ENCODE data around the gene QSER1. TPM values are rescaled to one million over a fixed set of nuclear protein-coding genes. Genes with fewer than 3 reads are reported as not detected.

The QSER1 gene
- total and polyA plus RNA-seq, 10 of the 15 experiments (the other 5 are each of a cell fraction or from before 2014, with no cell fraction given), result 2.1 to 15.0 (median 9.4) TPM

- no peak for TF ChIP-seq HDAC2 (IDR thresholded peaks at IDR 0.05)
- no peak for TF ChIP-seq HDAC6 (IDR thresholded peaks at IDR 0.05; ENCODE audit: unreplicated experiment)
- no peak for TF ChIP-seq EP300 (IDR thresholded peaks at IDR 0.05; ENCODE audit: borderline replicate concordance in 1 of 2, control insufficient read depth in 1 of 2, low read depth in 2 of 2, low read length in 2 of 2)
- TF ChIP-seq ZNF207 (IDR thresholded peaks at IDR 0.05; ENCODE audit: borderline replicate concordance), result no peak
- no peak for TF ChIP-seq STAT1 (conservative IDR thresholded peaks at IDR 0.05)
- TF ChIP-seq TCF7 (IDR thresholded peaks at IDR 0.05; ENCODE audit: borderline replicate concordance), result no peak
- no peak for TF ChIP-seq CEBPB (IDR thresholded peaks at IDR 0.05; ENCODE audit: borderline replicate concordance in 1 of 2, low read depth in 2 of 2, low read length in 2 of 2)
- no peak for TF ChIP-seq IRF5 (IDR thresholded peaks at IDR 0.05; ENCODE audit: borderline replicate concordance)
Measured at GRCh38 chr11:32843544-32843943, 49.1 kb upstream of the QSER1 start (continued).

- H4K20me1 ChIP-seq (ENCODE audit: control insufficient read depth, insufficient read depth), result no peaks in the 10 kb centered on the region
- ChIA-PET POLR2A (interaction anchor here (1.0 kb wide), 1 partner anchor 9 kb away, joined by 3 read pairs; no protein-coding TSS in a partner anchor), CTCF (no interaction called here), RAD21 (ENCODE audit: unreplicated experiment) (interaction anchor here (1.4 kb wide), 1 partner anchor 38 kb away, joined by 3 read pairs; no protein-coding TSS in a partner anchor), SMC1A (ENCODE audit: uncharacterized antibody, unreplicated experiment) (interaction anchor here (0.6 kb wide), 2 partner anchors 431 to 543 kb away, joined by 3 to 4 read pairs; no protein-coding TSS in a partner anchor)
- no peak overlapping the region for H3K27ac ChIP-seq (ENCODE audit: control insufficient read depth, insufficient read depth)
- H3K4me3 ChIP-seq, result no peak overlapping the region
- H3K36me3 ChIP-seq (ENCODE audit: control insufficient read depth in 2 of 2, insufficient read depth in 2 of 2, low read length in 1 of 2), result no peaks in the 10 kb centered on the region
- intact Hi-C loops (cut with micrococcal nuclease; ENCODE audit: unreplicated experiment) (no loop called here), in situ Hi-C loops (cut with MboI) (no loop called here)
- H3K4me2 ChIP-seq (ENCODE audit: control insufficient read depth, insufficient read depth), result no peak overlapping the region
- H3K9ac ChIP-seq (ENCODE audit: control insufficient read depth, insufficient read depth, low read length), result no peak overlapping the region
- H3K9me3 ChIP-seq (replicated peaks; ENCODE audit: control insufficient read depth, insufficient read depth, low read length), result no peaks in the 10 kb centered on the region
- WGBS (ENCODE audit: insufficient coverage, insufficient replicate concordance, low lambda C conversion rate, missing lambda C conversion rate), result 50% methylated on average over 2 of the region's 2 CpGs
- peak; percentile 53 for TF ChIP-seq PKNOX1 (IDR thresholded peaks at IDR 0.05)
- TF ChIP-seq IKZF2 (IDR thresholded peaks at IDR 0.05), result peak in 1 of 2 experiments; percentile 11; a peak in 1 of 4 replicates
- TF ChIP-seq ZNF687 (IDR thresholded peaks at IDR 0.05), result no peak
- TF ChIP-seq SPI1 (IDR thresholded peaks at IDR 0.05; ENCODE audit: borderline replicate concordance, insufficient read depth, low read depth, low read length), result peak; percentile 66
- no peaks in the 10 kb centered on the region for H3K4me1 ChIP-seq (ENCODE audit: control insufficient read depth, insufficient read depth, low read length)
- DNase-seq (ENCODE audit: low read depth, low spot score), result no peak
- FAIRE-seq, result no peak
- H2AFZ ChIP-seq (ENCODE audit: control insufficient read depth, low read depth, low read length), result no peak overlapping the region
- ATAC-seq, result peak; percentile 45
- no peaks in the 10 kb centered on the region for H3K27me3 ChIP-seq (replicated peaks in 1 of 2; ENCODE audit: control insufficient read depth in 2 of 2, insufficient read depth in 2 of 2, low read length in 1 of 2)
- no TSS peak for BruUV-seq (replicated peaks)
- H3K79me2 ChIP-seq (ENCODE audit: control insufficient read depth, insufficient read depth, low read length), result no peaks in the 10 kb centered on the region
Measured at GRCh38 chr11:32847511-32847910, 45.1 kb upstream of the QSER1 start.

Measured in GM12878 (cell line).